Raji (cell line): ENCODE results near the gene GCK.
A peak's percentile ranks its signal among the peaks of the same experiment; 100 is the strongest.

Experiments used
- POLR2A ChIP-seq: IDR thresholded peaks from 2 replicates; pipeline ENCODE4 v1.6.1; 2011; ENCODE audit warnings: low read depth, low read length, control low read depth; ENCODE audit not compliant: insufficient read depth

GCK gene

DNA sequence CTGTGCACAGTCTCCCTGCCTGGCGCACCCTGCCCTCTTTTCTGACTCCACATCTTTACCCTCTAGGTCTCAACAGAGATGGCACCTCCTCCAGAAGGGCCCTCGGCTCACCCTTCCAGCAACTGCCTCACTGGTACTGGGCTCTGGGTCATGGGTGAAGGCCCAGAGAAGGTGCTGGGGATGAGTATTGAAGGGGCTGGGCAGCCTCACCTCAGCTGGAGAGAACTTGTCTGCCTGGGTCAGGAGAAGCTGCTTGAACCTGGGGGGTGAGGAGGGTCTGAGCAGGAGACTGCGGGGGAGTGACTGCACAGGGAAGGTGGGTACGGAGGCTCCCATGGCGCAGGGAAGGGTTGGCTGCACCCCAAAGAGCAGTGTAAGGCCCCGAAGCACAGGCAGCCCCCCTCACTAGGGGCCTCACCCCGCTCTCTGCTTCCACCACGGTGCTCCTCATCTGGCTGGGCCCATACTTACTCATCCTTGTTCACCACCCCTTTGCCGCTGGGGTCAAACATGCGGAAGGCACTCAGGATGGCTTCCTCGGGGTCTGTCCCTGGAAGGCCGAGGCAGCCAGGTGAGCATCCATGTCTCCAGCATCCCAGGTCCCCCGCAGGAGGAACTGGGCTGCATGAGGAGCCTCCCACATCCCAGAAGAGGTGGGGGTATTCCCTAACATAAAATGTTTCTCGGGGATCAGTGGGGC lies 49.8 kb downstream of the GCK start:
- TF ChIP-seq POLR2A: no peak

- no peak for TF ChIP-seq POLR2A
Observed at GRCh38 chr7:44138698-44139097, 50.5 kb downstream of the GCK start.

GRCh38 chr7:44136731-44137130 lies 52.5 kb downstream of the GCK start:
- TF ChIP-seq POLR2A: no peak

- TF ChIP-seq POLR2A: no peak
Observed at GRCh38 chr7:44134943-44135628, 54.2 kb downstream of the GCK start.

GRCh38 chr7:44133295-44133694 lies 55.9 kb downstream of the GCK start:
- no peak for TF ChIP-seq POLR2A

- TF ChIP-seq POLR2A: no peak
Observed at GRCh38 chr7:44132039-44132438, 57.2 kb downstream of the GCK start.

GRCh38 chr7:44131173-44132029 lies 57.8 kb downstream of the GCK start:
- TF ChIP-seq POLR2A: no peak

DNA sequence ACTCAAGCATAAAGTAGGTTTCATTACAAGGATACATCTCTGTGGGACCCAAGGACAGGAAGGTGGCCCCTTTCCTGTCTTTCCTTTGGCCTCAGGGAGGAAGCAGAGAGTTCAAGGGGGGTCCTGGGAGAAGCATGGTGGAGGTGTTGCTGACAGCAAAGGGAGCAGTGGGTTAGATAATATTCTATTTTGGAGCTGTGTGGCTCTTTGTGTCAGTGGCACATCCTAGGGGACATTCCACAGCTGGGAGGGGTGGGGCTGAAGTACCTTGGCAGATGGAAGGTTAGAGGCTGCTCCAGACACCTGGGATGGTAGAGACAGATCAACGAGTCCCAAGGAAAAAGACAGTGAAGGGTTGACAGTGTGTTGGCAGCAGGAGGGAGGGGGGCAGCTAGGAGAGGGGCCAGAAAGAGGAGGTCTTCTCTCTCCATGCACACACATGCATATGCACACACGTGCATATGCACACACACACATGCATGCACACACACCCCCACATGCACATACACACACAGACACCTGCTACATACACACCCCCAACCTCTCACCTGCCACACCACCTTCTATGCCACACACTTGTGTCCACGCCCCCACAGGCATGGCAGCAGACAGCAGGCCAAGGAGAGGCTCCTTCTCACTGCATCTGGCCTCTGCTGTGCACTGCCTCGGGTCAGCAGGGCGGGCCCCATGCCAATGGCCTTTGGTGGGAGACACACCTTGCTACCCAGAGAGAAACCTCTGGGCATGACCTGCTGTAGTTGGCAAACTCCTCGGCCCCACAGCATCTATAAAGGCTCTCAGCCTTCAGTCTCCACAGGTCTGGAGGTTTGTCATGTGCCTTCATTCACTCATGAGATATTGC lies 60.3 kb downstream of the GCK start:
- TF ChIP-seq POLR2A: no peak

- no peak for TF ChIP-seq POLR2A
Observed at GRCh38 chr7:44127161-44127560, 62.1 kb downstream of the GCK start.

- TF ChIP-seq POLR2A: no peak
Observed at GRCh38 chr7:44124822-44125202, 64.4 kb downstream of the GCK start.

DNA sequence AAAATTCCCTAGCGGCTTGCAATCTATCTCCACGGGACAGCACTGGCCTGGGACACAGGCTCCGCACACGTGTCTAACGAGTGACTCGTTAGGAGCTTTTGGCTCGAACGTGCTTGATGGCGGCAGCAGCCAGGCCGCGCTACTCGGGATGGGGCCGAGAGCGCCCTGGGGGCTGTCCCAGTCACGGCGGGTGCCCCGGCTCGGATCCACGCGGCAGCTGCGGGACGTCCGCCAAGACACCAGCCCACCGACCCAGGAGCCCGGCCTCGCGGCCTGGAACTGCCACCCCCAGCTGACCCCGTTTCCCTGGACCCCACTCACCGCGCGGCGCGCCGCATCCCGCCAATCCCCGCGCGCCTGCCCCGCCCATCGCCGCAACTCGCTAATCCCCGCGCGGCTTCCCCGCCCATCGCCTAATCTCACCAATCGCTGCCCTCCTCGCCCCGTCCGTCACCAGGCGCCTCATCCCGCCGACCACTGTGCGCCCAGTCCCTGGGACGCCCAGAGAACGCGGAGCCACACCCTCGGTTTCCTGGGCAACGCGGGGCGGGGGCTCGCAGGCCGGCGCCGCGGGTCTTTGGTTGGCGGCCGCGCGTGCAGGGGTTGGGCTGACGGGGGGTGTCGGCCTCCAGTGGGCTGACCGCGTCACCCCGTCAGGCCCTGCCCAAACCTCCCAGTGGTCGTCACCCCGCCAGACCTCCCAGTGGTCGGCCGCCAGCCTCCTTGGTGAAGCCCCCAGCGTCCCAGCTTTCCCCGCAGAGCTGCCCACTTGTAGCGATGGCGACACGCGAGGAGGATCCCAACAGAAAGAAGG lies 65.8 kb downstream of the GCK start, which contains the start of gene POLD2:
TSS of gene POLD2 (minus strand) at position 359 of the 814 bp plus-strand sequence. CDS start 1,495 bp downstream, outside the sequence.
- TF ChIP-seq POLR2A: peak; percentile 83

GRCh38 chr7:44122529-44122928 lies 66.7 kb downstream of the GCK start:
- no peak for TF ChIP-seq POLR2A

GRCh38 chr7:44121761-44122420 lies 67.3 kb downstream of the GCK start:
- TF ChIP-seq POLR2A: 0 out of 2 replicates have a peak, but pooled peaks have one; percentile 7

DNA sequence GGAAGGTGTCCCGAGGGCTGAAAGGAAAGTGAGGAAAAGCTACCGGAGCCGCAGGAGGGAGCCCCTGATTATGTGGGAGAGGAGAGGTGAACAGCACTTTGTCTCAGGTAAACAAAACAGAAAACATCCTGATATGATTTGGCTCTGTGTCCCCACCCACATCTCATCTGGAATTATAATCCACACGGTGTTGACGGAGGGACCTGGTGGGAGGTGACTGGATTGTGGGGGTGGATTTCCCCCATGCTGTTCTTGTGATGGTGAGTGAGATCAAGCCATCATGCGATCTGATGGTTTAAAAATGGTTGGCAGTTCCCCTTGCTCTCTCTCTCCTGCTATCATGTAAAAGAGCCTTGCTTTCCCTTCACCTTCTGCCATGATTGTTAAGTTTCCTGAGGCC lies 68.8 kb downstream of the GCK start:
- no peak for TF ChIP-seq POLR2A

DNA sequence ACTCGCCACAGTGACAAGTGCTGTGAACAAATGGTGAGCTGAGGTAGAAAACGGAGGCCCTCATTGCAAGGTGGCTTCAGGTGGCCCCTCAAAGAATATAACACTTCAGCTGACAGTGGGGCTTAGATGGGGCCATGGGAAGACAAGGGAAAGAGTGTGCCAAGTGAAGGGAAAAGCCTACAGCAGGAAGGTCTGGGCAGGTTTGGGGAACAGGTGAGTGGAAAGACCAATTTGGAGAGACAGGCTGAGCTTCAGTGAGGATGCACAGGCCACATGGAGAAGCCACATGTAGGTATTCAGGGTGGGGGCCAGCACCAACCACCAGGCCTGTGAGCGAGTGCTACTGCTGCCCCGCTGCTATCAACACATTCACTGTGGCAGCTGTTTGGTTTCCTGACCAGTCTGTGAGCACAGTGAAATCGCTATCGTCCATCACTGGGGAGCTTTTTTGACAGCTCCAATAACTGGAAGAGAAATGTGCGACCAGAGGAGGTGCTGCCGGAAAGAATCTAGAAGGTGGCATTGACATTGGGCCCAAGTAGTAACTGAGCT lies 69.3 kb downstream of the GCK start:
- TF ChIP-seq POLR2A: no peak
